Retinal pigment epithelial cell (primary cell): ENCODE measurements around the gene KRT39.

ENCODE experiments used
- DNase-seq: peaks from one replicate; pipeline ENCODE4 v3.0.0-alpha.2; 2010; ENCODE audit warnings: low read depth
- H3K4me3 ChIP-seq: 2 replicates; pipeline ENCODE4 v1.5.1; 2011; ENCODE audit warnings: mild to moderate bottlenecking, low read length, control low read depth, moderate library complexity
- TF ChIP-seq, protein P1 (sequence below): conservative IDR thresholded peaks from 2 replicates; pipeline ENCODE4 v1.5.1; 2011; ENCODE audit warnings: low read depth, low read length, control low read depth, inconsistent platforms

KRT39 gene

DNA sequence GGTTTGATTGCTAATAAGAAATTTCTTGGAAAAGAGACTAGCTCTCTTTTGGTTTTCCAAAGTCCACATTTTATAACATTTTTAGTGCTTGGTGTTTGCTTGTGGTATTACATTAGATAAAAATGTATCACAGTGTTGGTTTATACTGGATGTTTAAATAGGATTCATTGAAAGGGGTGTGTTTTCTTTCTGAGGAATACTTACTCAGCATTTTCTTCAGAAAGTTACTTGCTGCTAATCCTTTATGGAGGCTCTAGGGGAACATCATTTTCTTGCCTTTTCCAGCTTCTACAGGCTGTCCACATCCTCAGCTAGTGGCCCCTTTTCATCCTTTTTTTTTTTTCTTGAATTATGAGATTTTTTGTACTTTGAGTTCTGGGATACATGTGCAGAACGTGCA lies 834 bp upstream of the KRT39 start:
- H3K4me3 ChIP-seq = no peak overlapping the region
- TF ChIP-seq, protein P1, sequence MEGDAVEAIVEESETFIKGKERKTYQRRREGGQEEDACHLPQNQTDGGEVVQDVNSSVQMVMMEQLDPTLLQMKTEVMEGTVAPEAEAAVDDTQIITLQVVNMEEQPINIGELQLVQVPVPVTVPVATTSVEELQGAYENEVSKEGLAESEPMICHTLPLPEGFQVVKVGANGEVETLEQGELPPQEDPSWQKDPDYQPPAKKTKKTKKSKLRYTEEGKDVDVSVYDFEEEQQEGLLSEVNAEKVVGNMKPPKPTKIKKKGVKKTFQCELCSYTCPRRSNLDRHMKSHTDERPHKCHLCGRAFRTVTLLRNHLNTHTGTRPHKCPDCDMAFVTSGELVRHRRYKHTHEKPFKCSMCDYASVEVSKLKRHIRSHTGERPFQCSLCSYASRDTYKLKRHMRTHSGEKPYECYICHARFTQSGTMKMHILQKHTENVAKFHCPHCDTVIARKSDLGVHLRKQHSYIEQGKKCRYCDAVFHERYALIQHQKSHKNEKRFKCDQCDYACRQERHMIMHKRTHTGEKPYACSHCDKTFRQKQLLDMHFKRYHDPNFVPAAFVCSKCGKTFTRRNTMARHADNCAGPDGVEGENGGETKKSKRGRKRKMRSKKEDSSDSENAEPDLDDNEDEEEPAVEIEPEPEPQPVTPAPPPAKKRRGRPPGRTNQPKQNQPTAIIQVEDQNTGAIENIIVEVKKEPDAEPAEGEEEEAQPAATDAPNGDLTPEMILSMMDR = no peak
- DNase-seq = no peak

DNA sequence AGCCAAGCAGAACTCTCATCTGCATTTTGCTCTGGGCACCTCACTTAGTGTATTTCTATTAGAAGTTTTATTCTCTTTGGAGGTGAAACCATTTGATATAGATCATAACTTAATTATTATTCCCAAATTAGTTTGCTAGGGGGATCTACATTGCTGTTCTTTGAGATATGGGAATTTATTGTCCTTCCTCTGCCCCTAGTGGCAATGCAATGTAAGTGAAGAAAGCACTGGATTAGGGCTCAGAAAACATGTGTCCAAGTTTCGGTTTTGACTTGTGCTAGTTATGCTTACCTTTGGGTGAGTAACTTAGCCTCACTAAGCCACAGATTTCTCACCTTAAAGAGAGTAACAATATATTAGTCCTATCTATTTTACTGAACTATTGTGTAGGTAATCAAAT lies 2.9 kb downstream of the KRT39 start:
- H3K4me3 ChIP-seq = no peak overlapping the region
- TF ChIP-seq, protein P1 = peak; percentile 82
- no peak for DNase-seq

DNA sequence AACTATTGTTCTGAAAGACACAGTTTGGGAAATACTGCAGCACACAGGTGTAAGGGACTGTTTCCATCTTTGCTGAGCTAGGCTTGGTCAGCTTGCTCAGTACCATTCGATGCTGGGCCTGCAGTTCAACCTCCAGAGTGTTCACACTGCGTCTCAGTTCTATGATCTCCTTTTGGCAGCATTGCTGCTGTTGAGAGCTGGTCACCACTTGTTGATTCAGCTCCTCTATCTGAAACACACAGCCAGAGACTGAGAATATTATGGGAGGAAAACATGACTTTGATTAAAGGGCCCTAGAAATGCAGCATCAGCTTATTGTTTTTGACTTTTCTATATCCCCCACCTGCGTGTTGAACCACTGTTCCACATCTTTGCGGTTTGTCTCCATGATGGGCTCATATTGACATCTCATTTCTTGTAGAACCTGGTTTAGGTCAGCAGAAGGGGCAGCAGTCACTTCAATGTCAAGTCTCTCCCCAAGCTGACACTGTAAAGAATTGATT lies 4.6 kb downstream of the KRT39 start:
- no peak for DNase-seq
- TF ChIP-seq, protein P1 = no peak

DNA sequence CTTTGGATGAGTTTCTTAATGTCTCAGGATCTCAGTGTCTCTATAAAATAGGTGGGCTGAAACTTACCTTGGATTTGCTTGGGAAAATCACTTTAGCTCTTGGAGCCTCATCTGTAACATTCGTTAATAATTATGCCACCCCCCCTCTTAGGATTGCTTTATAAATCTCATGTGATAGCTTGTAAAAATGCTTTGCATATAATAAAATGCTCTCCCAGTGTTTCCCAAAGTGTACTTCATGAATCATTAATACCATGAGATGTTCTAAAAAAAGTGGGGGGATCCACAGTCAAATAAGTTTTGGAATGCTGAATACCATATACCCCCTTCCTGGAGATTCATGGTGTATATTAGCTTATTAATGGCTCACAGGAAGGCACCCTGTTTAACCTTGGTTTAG lies 5.2 kb downstream of the KRT39 start:
- H3K4me3 ChIP-seq = no peak overlapping the region
- DNase-seq = no peak
- TF ChIP-seq, protein P1 = no peak

More for the DNA sequence above, 4.6 kb downstream of the KRT39 start:
- no peak overlapping the region for H3K4me3 ChIP-seq

DNA sequence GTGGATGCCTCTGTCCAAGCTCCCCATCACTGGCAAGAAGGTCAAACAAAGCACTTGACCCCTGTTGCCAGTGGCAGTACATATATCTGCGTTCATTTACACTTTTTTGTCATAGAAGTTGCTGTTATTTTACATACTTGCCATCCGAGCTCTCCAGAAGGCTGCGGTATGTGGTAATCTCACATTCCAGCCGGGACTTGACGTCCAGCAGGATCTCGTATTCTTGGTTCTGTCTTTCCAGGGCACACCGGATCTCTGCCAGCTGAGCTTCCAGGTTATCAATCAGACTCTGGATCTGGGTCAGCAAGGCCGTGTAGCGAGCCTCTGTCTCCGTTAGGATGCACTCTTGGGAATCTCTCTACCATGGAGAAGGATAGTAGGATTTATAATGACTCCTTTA lies 6.6 kb downstream of the KRT39 start:
- TF ChIP-seq, protein P1 = no peak
- H3K4me3 ChIP-seq = no peak overlapping the region
- no peak for DNase-seq

DNA sequence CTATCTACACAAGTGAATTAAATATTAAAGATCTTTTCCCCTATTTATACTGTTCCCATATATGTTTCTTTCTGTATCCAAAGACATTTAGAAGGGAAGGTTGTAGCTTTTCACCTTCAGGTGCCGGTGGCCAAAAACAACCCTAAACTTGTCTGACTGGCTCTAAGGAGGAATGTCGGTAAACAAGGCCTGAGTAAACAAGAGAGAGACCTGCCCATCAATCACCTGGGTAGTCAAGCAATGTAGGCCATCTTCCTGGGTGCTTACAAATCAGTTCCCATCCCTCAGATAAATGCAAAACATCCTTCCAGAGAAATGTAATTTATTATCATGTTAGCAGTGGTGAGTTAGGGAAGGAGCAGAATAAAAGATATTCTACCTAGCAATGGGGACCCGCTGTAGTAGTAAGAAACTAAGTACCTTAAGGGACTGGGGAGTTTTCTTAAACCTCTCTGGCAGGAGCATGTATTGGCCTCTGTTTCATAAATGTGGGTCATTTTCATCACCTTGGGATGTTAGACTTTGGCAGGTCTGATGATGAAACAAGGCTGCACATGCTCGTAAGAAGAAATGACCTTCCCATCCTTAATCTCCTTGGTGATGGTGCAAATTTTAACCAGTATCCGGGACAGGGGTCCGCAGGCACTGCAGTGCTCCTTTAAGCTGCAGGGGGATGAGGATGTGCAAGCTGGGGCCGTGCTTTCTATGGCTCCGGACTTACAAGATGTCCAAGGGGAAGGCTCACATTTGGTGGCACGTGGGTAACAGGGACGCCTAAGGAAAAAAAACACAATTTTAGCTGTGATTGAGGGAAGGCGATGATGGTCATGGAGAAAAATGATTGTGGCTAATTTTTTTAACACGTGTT lies 8.4 kb downstream of the KRT39 start:
- TF ChIP-seq, protein P1 = no peak
- H3K4me3 ChIP-seq = no peak overlapping the region
- no peak for DNase-seq
